HG03571 (cell line): ENCODE results near the gene OR6C70.

Experiments
- ATAC-seq: cut with Tn5 transposase; IDR thresholded peaks from one replicate; pipeline ENCODE4 v1.9.1; 2021; ENCODE audit not compliant: unreplicated experiment

OR6C70 gene

DNA sequence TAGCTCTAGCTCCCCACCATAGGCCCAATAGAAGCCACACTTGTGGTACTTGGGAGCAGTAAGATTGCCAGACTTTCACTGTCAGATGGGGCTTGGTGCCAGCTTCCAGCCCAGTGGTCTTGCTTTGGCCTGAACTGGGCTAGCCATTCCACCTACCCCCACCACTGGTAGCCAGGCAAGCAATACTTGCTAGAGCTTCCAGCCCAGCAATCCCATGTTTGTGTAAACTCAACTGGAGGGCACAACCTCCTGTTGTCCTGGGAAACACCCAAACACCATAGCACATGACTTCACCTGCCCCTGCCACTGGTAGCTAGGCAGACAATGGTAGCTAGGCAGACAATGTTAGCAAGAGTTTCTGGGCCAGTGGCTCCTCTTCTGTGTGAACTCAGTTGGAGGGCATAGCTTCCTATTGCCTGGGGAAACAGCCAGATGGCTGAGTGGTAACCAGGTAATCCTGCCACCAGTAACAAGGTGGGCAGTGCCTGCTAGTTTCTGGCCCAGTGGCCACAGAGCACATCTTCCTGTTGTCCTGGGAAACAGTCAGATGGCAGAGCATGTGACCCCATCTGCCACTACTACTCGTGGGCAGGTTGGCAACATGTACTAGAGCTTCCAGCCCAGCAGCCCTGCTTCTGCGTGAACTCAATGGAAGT, 49.5 kb downstream of the OR6C70 start:
- no peak for ATAC-seq
